Measurements from ENCODE around the gene PCDHGC5. TPM values are rescaled to one million over a fixed set of nuclear protein-coding genes. Genes with fewer than 3 reads are reported as not detected.

PCDHGC5 gene
- total and polyA plus RNA-seq, 2 of the 8 experiments (the other 6 are each of a cell fraction or from before 2014, with no cell fraction given): 0.41 to 1.1 TPM

DNA sequence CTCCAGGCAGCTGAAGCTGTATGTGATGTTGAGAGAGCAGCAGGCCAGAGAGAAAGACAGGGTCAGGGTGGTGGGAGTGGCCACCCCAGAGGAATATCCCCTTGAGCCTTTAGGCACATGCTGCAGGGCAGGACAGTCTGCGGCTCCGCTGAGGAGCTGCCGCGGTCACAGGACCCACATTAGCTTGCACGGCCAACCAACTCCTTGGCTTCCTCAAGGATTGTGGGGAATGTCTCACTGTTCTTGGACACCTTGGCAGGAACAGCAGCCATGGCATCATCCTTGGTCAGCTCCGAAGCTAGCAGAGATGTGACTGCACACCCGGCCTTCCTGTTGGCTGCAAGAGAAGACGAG lies 27.8 kb downstream of the PCDHGC5 start:
- Histone ChIP-seq H3K36me3 (ENCODE audit: control insufficient read depth in 2 of 4, insufficient read depth in 4 of 4, low read length in 3 of 4) (peaks cover 4 to 22% (median 16%) of the 10 kb centered on the region in 4 experiments), H4K5ac (ENCODE audit: insufficient read length, low read depth, low read length) (no peak overlapping the region), H3K14ac (ENCODE audit: insufficient read length) (no peak overlapping the region), H3K18ac (ENCODE audit: extremely low read depth, low read length) (no peak overlapping the region), H3K23ac (ENCODE audit: insufficient read length) (no peak overlapping the region), H2BK15ac (ENCODE audit: low read length) (no peak overlapping the region; the same call in 1 of the 2 replicates), H3K79me1 (ENCODE audit: low read depth, low read length) (no peaks in the 10 kb centered on the region), H2BK20ac (ENCODE audit: low read length) (no peak overlapping the region), H3K79me2 (ENCODE audit: control insufficient read depth in 1 of 2, insufficient read depth in 2 of 2, low read length in 2 of 2) (no peaks in the 10 kb centered on the region), H2BK5ac (ENCODE audit: low read depth, low read length) (peak overlapping the region; percentile 49; the same call in 1 of the 2 replicates), H2AK5ac (ENCODE audit: low read depth, low read length) (no peak overlapping the region), H3K23me2 (ENCODE audit: low read depth, low read length) (peaks cover 15% of the 10 kb centered on the region), H3K56ac (replicated peaks; ENCODE audit: insufficient read length, low read depth, low read length) (no peak overlapping the region), H3K4me2 (ENCODE audit: insufficient read depth in 1 of 2, low read depth in 2 of 2, low read length in 2 of 2) (no peak overlapping the region), H2BK12ac (ENCODE audit: low read depth, low read length) (no peak overlapping the region), H4K8ac (ENCODE audit: extremely low read depth, insufficient read depth, low read length) (no peak overlapping the region), H3K4me1 (replicated peaks in 1 of 4; ENCODE audit: control insufficient read depth in 3 of 4, insufficient read depth in 4 of 4, low read length in 3 of 4) (peaks cover 3 to 23% (median 9%) of the 10 kb centered on the region in 4 experiments), H3K9me3 (ENCODE audit: insufficient read depth in 2 of 2, low read depth in 1 of 2, low read length in 1 of 2) (no peaks in the 10 kb centered on the region), H3K4ac (replicated peaks; ENCODE audit: insufficient read length, low read depth, low read length) (no peak overlapping the region), H3K27ac (ENCODE audit: low read depth, low read length) (no peak overlapping the region), H4K91ac (replicated peaks; ENCODE audit: insufficient read length, low read length) (no peak overlapping the region), H4K20me1 (replicated peaks in 1 of 2; ENCODE audit: control insufficient read depth in 1 of 2, insufficient read depth in 2 of 2, low read length in 2 of 2) (no peaks in the 10 kb centered on the region), H2BK120ac (replicated peaks; ENCODE audit: low read depth, low read length) (no peak overlapping the region), H2AFZ (ENCODE audit: low read length) (no peak overlapping the region), H3K27me3 (replicated peaks in 1 of 4; ENCODE audit: control insufficient read depth in 3 of 4, extremely low read depth in 1 of 4, insufficient read depth in 3 of 4, low read length in 3 of 4) (no peaks in the 10 kb centered on the region), H3K4me3 (ENCODE audit: extremely low read depth in 1 of 4, insufficient read depth in 2 of 4, low read depth in 3 of 4, low read length in 4 of 4) (no peak overlapping the region), H3K9ac (replicated peaks in 1 of 4; ENCODE audit: extremely low read depth in 1 of 4, low read depth in 3 of 4, low read length in 3 of 4) (no peak overlapping the region)
- CTCF ChIA-PET (ENCODE audit: partially characterized antibody): interaction anchor here (0.6 to 50.9 kb wide), 19 partner anchors 6 to 334 kb away, joined by 3 to 1236 read pairs (median 7); partner anchors contain the start of genes PCDHB10, PCDHB15, PCDHB16 and PCDHGA1
- POLR2A ChIA-PET (ENCODE audit: partially characterized antibody): interaction anchor here (1.0 to 5.1 kb wide), 3 partner anchors 24 to 70 kb away, joined by 3 to 33 read pairs (median 3); no protein-coding TSS in a partner anchor
- FAIRE-seq (no peak), DNase-seq (ENCODE audit: low read depth in 1 of 2, low spot score in 2 of 2) (no peak)
- 97% methylated on average over 8 of the region's 8 CpGs; no CpG with 5 or more reads in 1 of the 2 experiments for WGBS, 2 experiments (ENCODE audit: extremely low coverage in 1 of 2, insufficient coverage in 1 of 2, insufficient read length in 1 of 2, insufficient replicate concordance in 2 of 2, low coverage in 1 of 2, low lambda C conversion rate in 2 of 2, missing lambda C conversion rate in 1 of 2)
- TF ChIP-seq CBX5 (IDR thresholded peaks at IDR 0.05; ENCODE audit: low read depth, low read length) (no peak), JUN (IDR thresholded peaks at IDR 0.05; ENCODE audit: low read depth, low read length) (no peak), KDM4A (IDR thresholded peaks at IDR 0.05; ENCODE audit: low read depth, low read length, severe bottlenecking) (no peak)

All from H1 (cell line).